Measurements from ENCODE around the gene ZNF319. TPM values are rescaled to one million over a fixed set of nuclear protein-coding genes. Genes with fewer than 3 reads are reported as not detected.

The ZNF319 gene
- total and polyA plus RNA-seq, 2 of the 4 experiments (the other 2 are of a cell fraction), result 0.90 to 6.3 TPM

DNA sequence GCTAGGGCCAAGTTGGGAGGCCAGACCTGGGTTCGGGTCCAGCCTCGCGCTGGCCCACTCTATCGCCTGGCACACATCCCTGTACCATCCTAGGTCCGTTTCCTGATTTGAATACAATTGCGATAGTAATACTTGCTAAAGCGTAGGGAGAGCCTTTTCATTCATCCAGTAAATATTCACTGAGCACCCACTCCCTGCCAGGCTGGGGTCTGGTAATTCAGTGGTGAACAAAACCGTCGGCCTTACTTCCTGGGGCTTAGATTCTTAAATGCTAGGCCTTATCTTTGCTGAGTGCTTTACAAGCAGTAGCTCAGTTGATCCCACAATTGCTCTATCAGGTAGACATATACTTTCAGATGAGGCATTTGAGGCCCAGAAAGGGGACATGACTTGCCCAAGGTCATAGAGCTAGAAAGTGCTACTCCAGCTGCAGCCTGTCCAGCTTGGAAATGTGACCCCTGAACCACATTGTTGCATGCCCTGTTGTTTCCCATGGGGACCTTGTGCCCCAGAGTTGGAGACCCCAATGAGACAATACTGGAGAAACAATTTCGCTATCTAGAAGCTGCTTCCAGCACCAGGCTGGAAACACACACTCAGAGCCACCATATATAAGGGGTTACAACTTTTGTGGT is 1.4 kb upstream of the ZNF319 start:
- peaks cover 11% of the 10 kb centered on the region; the same call in 1 of the 2 replicates for H3K9me1 ChIP-seq (ENCODE audit: insufficient read depth, low read length)
- ChIA-PET CTCF (interaction anchor here (0.6 to 1.4 kb wide), 4 partner anchors 95 to 421 kb away, joined by 3 to 6 read pairs (median 3); no protein-coding TSS in a partner anchor), POLR2A (ENCODE audit: unreplicated experiment) (no interaction called here)
- peak overlapping the region; percentile 91 for H3K4me2 ChIP-seq (ENCODE audit: low read depth, low read length)
- peaks cover 18 to 47% of the 10 kb centered on the region in 2 experiments for H3K79me1 ChIP-seq (ENCODE audit: low read depth in 1 of 2, low read length in 2 of 2)
- H3K56ac ChIP-seq (ENCODE audit: extremely low read depth, insufficient read depth, low read length), result no peak overlapping the region
- TF ChIP-seq RAD21 (IDR thresholded peaks at IDR 0.05; ENCODE audit: low read length) (no peak), FOS (IDR thresholded peaks at IDR 0.05; ENCODE audit: low read depth, low read length) (no peak), CEBPB (IDR thresholded peaks at IDR 0.05; ENCODE audit: low read depth, low read length) (no peak), POLR2A (IDR thresholded peaks at IDR 0.05; ENCODE audit: low read depth, low read length) (no peak), MAZ (IDR thresholded peaks at IDR 0.05; ENCODE audit: borderline replicate concordance, low read depth, low read length) (no peak), NFE2L2 (IDR thresholded peaks at IDR 0.05; ENCODE audit: low read depth, low read length) (no peak), MAFK (IDR thresholded peaks at IDR 0.05; ENCODE audit: low read depth, low read length) (no peak), MXI1 (IDR thresholded peaks at IDR 0.05; ENCODE audit: borderline replicate concordance, low read depth, low read length) (no peak), RCOR1 (IDR thresholded peaks at IDR 0.05; ENCODE audit: insufficient replicate concordance, low read length) (no peak), BHLHE40 (IDR thresholded peaks at IDR 0.05; ENCODE audit: low read depth, low read length) (no peak), RFX5 (IDR thresholded peaks at IDR 0.05; ENCODE audit: low read depth, low read length) (no peak)
- TF ChIP-seq, protein P1, sequence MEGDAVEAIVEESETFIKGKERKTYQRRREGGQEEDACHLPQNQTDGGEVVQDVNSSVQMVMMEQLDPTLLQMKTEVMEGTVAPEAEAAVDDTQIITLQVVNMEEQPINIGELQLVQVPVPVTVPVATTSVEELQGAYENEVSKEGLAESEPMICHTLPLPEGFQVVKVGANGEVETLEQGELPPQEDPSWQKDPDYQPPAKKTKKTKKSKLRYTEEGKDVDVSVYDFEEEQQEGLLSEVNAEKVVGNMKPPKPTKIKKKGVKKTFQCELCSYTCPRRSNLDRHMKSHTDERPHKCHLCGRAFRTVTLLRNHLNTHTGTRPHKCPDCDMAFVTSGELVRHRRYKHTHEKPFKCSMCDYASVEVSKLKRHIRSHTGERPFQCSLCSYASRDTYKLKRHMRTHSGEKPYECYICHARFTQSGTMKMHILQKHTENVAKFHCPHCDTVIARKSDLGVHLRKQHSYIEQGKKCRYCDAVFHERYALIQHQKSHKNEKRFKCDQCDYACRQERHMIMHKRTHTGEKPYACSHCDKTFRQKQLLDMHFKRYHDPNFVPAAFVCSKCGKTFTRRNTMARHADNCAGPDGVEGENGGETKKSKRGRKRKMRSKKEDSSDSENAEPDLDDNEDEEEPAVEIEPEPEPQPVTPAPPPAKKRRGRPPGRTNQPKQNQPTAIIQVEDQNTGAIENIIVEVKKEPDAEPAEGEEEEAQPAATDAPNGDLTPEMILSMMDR (conservative IDR thresholded peaks at IDR 0.05; ENCODE audit: low read depth, low read length), result no peak
- TF ChIP-seq, protein P2, sequence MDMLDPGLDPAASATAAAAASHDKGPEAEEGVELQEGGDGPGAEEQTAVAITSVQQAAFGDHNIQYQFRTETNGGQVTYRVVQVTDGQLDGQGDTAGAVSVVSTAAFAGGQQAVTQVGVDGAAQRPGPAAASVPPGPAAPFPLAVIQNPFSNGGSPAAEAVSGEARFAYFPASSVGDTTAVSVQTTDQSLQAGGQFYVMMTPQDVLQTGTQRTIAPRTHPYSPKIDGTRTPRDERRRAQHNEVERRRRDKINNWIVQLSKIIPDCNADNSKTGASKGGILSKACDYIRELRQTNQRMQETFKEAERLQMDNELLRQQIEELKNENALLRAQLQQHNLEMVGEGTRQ (IDR thresholded peaks at IDR 0.05; ENCODE audit: low read depth, low read length), result no peak
- no peak for DNase-seq
- H3K18ac ChIP-seq (ENCODE audit: low read depth, low read length), result no peak overlapping the region
- H3K27ac ChIP-seq (ENCODE audit: insufficient read depth, low read length), result no peak overlapping the region; the same call in 1 of the 2 replicates
- H4K91ac ChIP-seq (ENCODE audit: insufficient read depth, low read depth, low read length), result no peak overlapping the region
- H4K5ac ChIP-seq (ENCODE audit: low read depth, low read length), result peak overlapping the region; percentile 23; the same call in 1 of the 2 replicates
- H3K4me3 ChIP-seq (ENCODE audit: insufficient read depth, low read depth, low read length), result peak overlapping the region; percentile 70
- H3K9ac ChIP-seq (ENCODE audit: low read depth, low read length), result peak overlapping the region; percentile 64
- H2BK15ac ChIP-seq (ENCODE audit: low read depth, low read length), result no peak overlapping the region
- peaks cover 12% of the 10 kb centered on the region for H3K4me1 ChIP-seq (ENCODE audit: control insufficient read depth, insufficient read depth, low read length)
- in situ Hi-C loops (cut with MboI; ENCODE audit: low sequenced_read_pairs), result loop anchor here (5.0 to 10.0 kb wide), 3 partner anchors 105 to 437 kb away; no protein-coding TSS in a partner anchor
- no TSS peak for BruUV-seq (replicated peaks)
- H2BK5ac ChIP-seq (ENCODE audit: low read depth, low read length, poor library complexity, severe bottlenecking), result no peak overlapping the region
- H2BK120ac ChIP-seq (ENCODE audit: low read depth, low read length), result no peak overlapping the region
- no peaks in the 10 kb centered on the region for H3K27me3 ChIP-seq (ENCODE audit: control insufficient read depth, insufficient read depth, low read length)
- no peak overlapping the region; the same call in 1 of the 2 replicates for H2AK5ac ChIP-seq (ENCODE audit: low read depth, low read length)
- intact Hi-C loops (cut with micrococcal nuclease), result loop anchor here (1.0 to 10.0 kb wide), 6 partner anchors 103 to 425 kb away; no protein-coding TSS in a partner anchor
- H3K14ac ChIP-seq (replicated peaks; ENCODE audit: low read depth, low read length), result peak overlapping the region; percentile 4; the same call in 1 of the 2 replicates
- no peaks in the 10 kb centered on the region for H3K9me3 ChIP-seq (ENCODE audit: control insufficient read depth, insufficient read depth, low read length)
- peaks cover 10% of the 10 kb centered on the region; the same call in 1 of the 2 replicates for H4K20me1 ChIP-seq (ENCODE audit: insufficient read depth, low read length)
- peaks cover 22% of the 10 kb centered on the region for H3K36me3 ChIP-seq (ENCODE audit: control insufficient read depth, insufficient read depth, low read length)
- H2AK9ac ChIP-seq (replicated peaks; ENCODE audit: low read depth, low read length, poor library complexity), result no peak overlapping the region
- H4K8ac ChIP-seq (ENCODE audit: low read depth in 2 of 2, low read length in 2 of 2), result peak overlapping the region in 1 of 2 experiments; percentile 50; a peak in 1 of 4 replicates
- H2AFZ ChIP-seq (replicated peaks; ENCODE audit: low read length, poor library complexity), result peak overlapping the region; percentile 36
- H3K4ac ChIP-seq (ENCODE audit: low read depth, low read length), result no peak overlapping the region
- H3K23ac ChIP-seq (ENCODE audit: low read depth, low read length), result peak overlapping the region; percentile 18; the same call in 1 of the 2 replicates
- ATAC-seq (ENCODE audit: low read depth), result no peak
- WGBS, 2 experiments (ENCODE audit: extremely low coverage in 2 of 2, insufficient read length in 1 of 2), result 20% methylated on average over 1 of the region's 10 CpGs; no CpG with 5 or more reads in 1 of the 2 experiments
- dilution Hi-C loops (cut with HindIII; ENCODE audit: low sequenced_read_pairs, unreplicated experiment), result no loop called here
- H2BK20ac ChIP-seq (ENCODE audit: low read depth, low read length), result no peak overlapping the region
